Glutamatergic neuron (in vitro differentiated cells): ENCODE measurements around the gene DUS2. TPM values are rescaled to one million over a fixed set of nuclear protein-coding genes. Genes with fewer than 3 reads are reported as not detected.
"Not testable (repeated sequence)": the region's sequence is repeated elsewhere in the genome, so short reads cannot be mapped to it uniquely, and the experiment has no call there.

Experiments
- DNase-seq: peaks from one replicate; pipeline ENCODE4 v3.0.0; 2022
- H3K27ac Mint-ChIP-seq: one replicate; pipeline ENCODE4 v1.8.0; 2020; ENCODE audit warnings: mild to moderate bottlenecking, mixed read lengths, inconsistent platforms; ENCODE audit not compliant: unreplicated experiment
- H3K27me3 Mint-ChIP-seq: one replicate; pipeline ENCODE4 v1.8.0; 2020; ENCODE audit warnings: mild to moderate bottlenecking, moderate library complexity, mixed read lengths, inconsistent platforms; ENCODE audit not compliant: unreplicated experiment
- H3K36me3 Mint-ChIP-seq: one replicate; pipeline ENCODE4 v1.8.0; 2020; ENCODE audit warnings: mild to moderate bottlenecking, mixed read lengths, inconsistent platforms; ENCODE audit not compliant: unreplicated experiment
- H3K4me1 Mint-ChIP-seq: one replicate; pipeline ENCODE4 v1.8.0; 2020; ENCODE audit warnings: mild to moderate bottlenecking, low read depth, mixed read lengths, inconsistent platforms; ENCODE audit not compliant: unreplicated experiment
- H3K4me3 Mint-ChIP-seq: one replicate; pipeline ENCODE4 v1.8.0; 2020; ENCODE audit warnings: mild to moderate bottlenecking, mixed read lengths, inconsistent platforms; ENCODE audit not compliant: unreplicated experiment
- H3K9me3 Mint-ChIP-seq: one replicate; pipeline ENCODE4 v1.8.0; 2020; ENCODE audit warnings: mild to moderate bottlenecking, moderate library complexity, mixed read lengths, inconsistent platforms; ENCODE audit not compliant: unreplicated experiment
- CTCF ChIP-seq: fragments of 200-600 bp; sonication (generic); IDR thresholded peaks from one replicate; pipeline ENCODE4 v1.5.0; 2021; ENCODE audit not compliant: partially characterized antibody, unreplicated experiment
- total RNA-seq: library from RNA; stranded (reverse); fragmentation: NEBNext Ultra II Directional; extraction: Animal tissue kit (Norgen Biotek cat#: 25700); gene quantifications from one replicate; pipeline ENCODE4 v1.2.1, GENCODE V29; 2021; ENCODE audit not compliant: unreplicated experiment

DUS2 gene
- total RNA-seq, 1 donor from 2014 or later: 21.0 TPM

GRCh38 chr16:68111379-68111778 lies 88.3 kb downstream of the DUS2 start:
- peaks cover 3% of the 10 kb centered on the region for H3K27me3 Mint-ChIP-seq
- peaks cover 20% of the 10 kb centered on the region for H3K9me3 Mint-ChIP-seq
- no peak for DNase-seq
- TF ChIP-seq CTCF: no peak
- peaks cover 30% of the 10 kb centered on the region for H3K36me3 Mint-ChIP-seq
- no peaks in the 10 kb centered on the region for H3K4me1 Mint-ChIP-seq
- no peak overlapping the region for H3K4me3 Mint-ChIP-seq
- H3K27ac Mint-ChIP-seq: no peak overlapping the region

- DNase-seq: no peak
- Mint-ChIP-seq H3K36me3 (peaks cover 30% of the 10 kb centered on the region), H3K4me3 (no peak overlapping the region), H3K9me3 (peaks cover 18% of the 10 kb centered on the region), H3K27ac (no peak overlapping the region), H3K27me3 (peaks cover 3% of the 10 kb centered on the region), H3K4me1 (no peaks in the 10 kb centered on the region)
- no peak for TF ChIP-seq CTCF
Measured at GRCh38 chr16:68113059-68113761, 90.1 kb downstream of the DUS2 start.

DNA sequence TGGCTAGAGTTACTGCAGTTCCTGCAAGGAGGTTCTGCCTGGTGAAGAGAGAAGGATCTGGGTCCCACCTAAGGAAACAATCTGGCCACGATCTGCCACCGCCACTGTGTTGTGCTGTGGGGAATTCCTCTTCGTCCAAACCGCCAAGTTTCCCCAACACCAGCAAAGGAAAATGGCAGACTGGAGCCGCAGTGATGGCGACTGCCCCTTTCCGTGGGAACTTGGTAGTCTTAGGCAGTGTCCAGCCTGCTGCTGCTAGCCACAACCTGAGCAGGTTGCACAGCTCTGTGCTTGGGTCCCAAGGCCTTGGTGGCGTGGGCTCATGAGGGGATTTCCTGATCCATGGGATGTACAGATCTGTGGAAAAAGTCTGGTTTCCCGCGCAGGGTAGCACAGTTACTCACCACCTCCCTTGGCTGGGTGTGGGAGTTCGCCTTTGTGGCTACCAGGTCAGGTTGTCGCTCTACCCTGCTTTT lies 90.7 kb downstream of the DUS2 start:
- Mint-ChIP-seq H3K4me3 (no peak overlapping the region), H3K27me3 (peaks cover 3% of the 10 kb centered on the region), H3K36me3 (peaks cover 30% of the 10 kb centered on the region), H3K9me3 (peaks cover 18% of the 10 kb centered on the region), H3K4me1 (no peaks in the 10 kb centered on the region), H3K27ac (no peak overlapping the region)
- no peak for DNase-seq
- TF ChIP-seq CTCF: no peak

DNA sequence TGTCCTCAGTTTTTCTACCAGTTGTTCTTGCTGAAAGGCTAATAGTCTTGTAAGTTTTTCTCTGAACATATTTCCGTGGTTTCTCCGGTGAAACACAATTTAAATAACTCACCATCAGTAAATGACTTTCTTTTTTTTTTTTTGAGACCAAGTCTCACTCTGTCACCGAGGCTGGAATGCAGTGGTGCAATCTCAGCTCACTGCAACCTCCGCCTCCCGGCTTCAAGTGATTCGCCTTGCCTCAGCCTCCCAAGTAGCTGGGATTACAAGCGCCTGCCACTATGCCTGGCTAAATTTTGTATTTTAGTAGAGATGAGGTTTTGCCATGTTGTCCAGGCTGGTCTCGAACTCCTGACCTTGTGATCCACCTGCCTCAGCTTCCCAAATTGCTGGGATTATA lies 91.9 kb downstream of the DUS2 start:
- H3K4me1 Mint-ChIP-seq, DNase-seq, H3K27me3 Mint-ChIP-seq, H3K4me3 Mint-ChIP-seq, H3K27ac Mint-ChIP-seq: not testable (repeated sequence)
- H3K36me3 Mint-ChIP-seq: peaks cover 24% of the 10 kb centered on the region
- H3K9me3 Mint-ChIP-seq: peaks cover 14% of the 10 kb centered on the region

DNA sequence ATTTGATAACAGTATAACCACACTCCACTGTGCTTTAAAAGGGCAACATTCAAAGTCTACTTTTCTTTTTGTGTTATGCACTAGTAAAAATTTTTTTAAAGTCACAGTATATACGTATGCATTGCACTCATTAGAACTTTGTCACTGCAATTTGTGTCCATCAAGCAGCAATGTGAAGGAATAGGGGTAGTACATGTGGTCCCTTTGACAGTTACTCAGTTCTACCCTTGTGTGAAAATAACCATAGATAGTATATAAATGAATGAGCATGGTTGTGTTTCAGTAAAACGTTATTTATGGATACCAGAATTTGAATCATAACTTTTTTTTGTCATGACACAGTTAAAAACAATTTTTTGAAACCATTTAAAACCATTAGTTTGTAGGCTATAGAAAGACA lies 92.8 kb downstream of the DUS2 start:
- TF ChIP-seq CTCF: no peak
- DNase-seq: no peak
- H3K4me1 Mint-ChIP-seq: no peaks in the 10 kb centered on the region
- no peak overlapping the region for H3K4me3 Mint-ChIP-seq
- H3K36me3 Mint-ChIP-seq: peaks cover 18% of the 10 kb centered on the region
- no peak overlapping the region for H3K27ac Mint-ChIP-seq
- H3K9me3 Mint-ChIP-seq: peaks cover 11% of the 10 kb centered on the region
- H3K27me3 Mint-ChIP-seq: no peaks in the 10 kb centered on the region
